Memory B cell (primary cell): ENCODE measurements around the gene SYCP2.
A peak's percentile ranks its signal among the peaks of the same experiment; 100 is the strongest.

Source experiments
- ATAC-seq: fragments of 150-1000 bp; cut with Tn5 transposase; 2 replicates; pipeline ENCODE4 v1.10.0; 2021; ENCODE audit warnings: low read depth, mild to moderate bottlenecking, moderate library complexity
- DNase-seq, 2 donors: peaks; one replicate each; pipeline ENCODE4 v3.0.0; 2022; ENCODE audit warnings: low spot score in 2 of 2
- H3K27ac Mint-ChIP-seq: one replicate; pipeline ENCODE4 v1.8.0; 2022; ENCODE audit warnings: mild to moderate bottlenecking, moderate library complexity, mixed read lengths
- H3K27me3 Mint-ChIP-seq: one replicate; pipeline ENCODE4 v1.8.0; 2022; ENCODE audit warnings: mixed read lengths
- H3K36me3 Mint-ChIP-seq: one replicate; pipeline ENCODE4 v1.8.0; 2022; ENCODE audit warnings: mild to moderate bottlenecking, mixed read lengths
- H3K4me1 Mint-ChIP-seq: one replicate; pipeline ENCODE4 v1.8.0; 2022; ENCODE audit warnings: mixed read lengths
- H3K4me3 Mint-ChIP-seq: one replicate; pipeline ENCODE4 v1.8.0; 2022; ENCODE audit warnings: mild to moderate bottlenecking, moderate library complexity, mixed read lengths
- H3K9me3 Mint-ChIP-seq: one replicate; pipeline ENCODE4 v1.8.0; 2022; ENCODE audit warnings: mixed read lengths

The SYCP2 gene

GRCh38 chr20:59937150-59937549 lies 3.7 kb upstream of the SYCP2 start:
- Mint-ChIP-seq H3K4me3 (no peak overlapping the region), H3K27ac (no peak overlapping the region), H3K36me3 (peaks cover 4% of the 10 kb centered on the region), H3K27me3 (no peaks in the 10 kb centered on the region), H3K9me3 (no peaks in the 10 kb centered on the region), H3K4me1 (peaks cover 20% of the 10 kb centered on the region)
- DNase-seq (no peak), ATAC-seq (no peak)

- ATAC-seq (no peak), DNase-seq (no peak)
- Mint-ChIP-seq H3K36me3 (peaks cover 4% of the 10 kb centered on the region), H3K27me3 (no peaks in the 10 kb centered on the region), H3K9me3 (no peaks in the 10 kb centered on the region), H3K4me1 (peaks cover 16% of the 10 kb centered on the region), H3K4me3 (no peak overlapping the region), H3K27ac (no peak overlapping the region)
Measured at GRCh38 chr20:59936409-59936808, 3.0 kb upstream of the SYCP2 start.

GRCh38 chr20:59935457-59936185 lies 2.2 kb upstream of the SYCP2 start:
- no peak overlapping the region for H3K4me3 Mint-ChIP-seq
- H3K27me3 Mint-ChIP-seq, result no peaks in the 10 kb centered on the region
- H3K27ac Mint-ChIP-seq, result no peak overlapping the region

GRCh38 chr20:59933849-59934585 lies 580 bp upstream of the SYCP2 start:
- Mint-ChIP-seq H3K9me3 (no peaks in the 10 kb centered on the region), H3K27me3 (no peaks in the 10 kb centered on the region), H3K36me3 (peaks cover 4% of the 10 kb centered on the region), H3K27ac (no peak overlapping the region), H3K4me1 (peaks cover 10% of the 10 kb centered on the region), H3K4me3 (peak overlapping the region; percentile 82)
- peak; percentile 77 to 81 for DNase-seq
- ATAC-seq, result peak; percentile 83

More at GRCh38 chr20:59935457-59936185, 2.2 kb upstream of the SYCP2 start:
- DNase-seq, result no peak
- Mint-ChIP-seq H3K9me3 (no peaks in the 10 kb centered on the region), H3K36me3 (peaks cover 4% of the 10 kb centered on the region), H3K4me1 (peaks cover 10% of the 10 kb centered on the region)
- no peak for ATAC-seq

- no peak for ATAC-seq
- Mint-ChIP-seq H3K9me3 (no peaks in the 10 kb centered on the region), H3K4me3 (peak overlapping the region; percentile 37), H3K4me1 (peaks cover 4% of the 10 kb centered on the region), H3K27ac (no peak overlapping the region), H3K27me3 (no peaks in the 10 kb centered on the region), H3K36me3 (peaks cover 2% of the 10 kb centered on the region)
- no peak for DNase-seq
Measured at GRCh38 chr20:59932616-59933295, 681 bp downstream of the SYCP2 start.

GRCh38 chr20:59931511-59932312 lies 1.7 kb downstream of the SYCP2 start:
- peaks cover 2% of the 10 kb centered on the region for H3K36me3 Mint-ChIP-seq
- H3K4me3 Mint-ChIP-seq, result peak overlapping the region; percentile 37
- H3K27me3 Mint-ChIP-seq, result no peaks in the 10 kb centered on the region
- H3K4me1 Mint-ChIP-seq, result peaks cover 2% of the 10 kb centered on the region
- DNase-seq (no peak), ATAC-seq (no peak)
- no peaks in the 10 kb centered on the region for H3K9me3 Mint-ChIP-seq
- no peak overlapping the region for H3K27ac Mint-ChIP-seq

GRCh38 chr20:59925899-59926298 lies 7.5 kb downstream of the SYCP2 start:
- no peaks in the 10 kb centered on the region for H3K36me3 Mint-ChIP-seq
- peaks cover 1% of the 10 kb centered on the region for H3K27me3 Mint-ChIP-seq
- DNase-seq, result no peak
- no peaks in the 10 kb centered on the region for H3K9me3 Mint-ChIP-seq
- no peak overlapping the region for H3K4me3 Mint-ChIP-seq
- H3K27ac Mint-ChIP-seq, result no peak overlapping the region
- no peaks in the 10 kb centered on the region for H3K4me1 Mint-ChIP-seq
- no peak for ATAC-seq

- ATAC-seq, result no peak
- H3K4me3 Mint-ChIP-seq, result no peak overlapping the region
- no peaks in the 10 kb centered on the region for H3K36me3 Mint-ChIP-seq
- no peak overlapping the region for H3K27ac Mint-ChIP-seq
- no peaks in the 10 kb centered on the region for H3K9me3 Mint-ChIP-seq
- H3K27me3 Mint-ChIP-seq, result peaks cover 1% of the 10 kb centered on the region
- no peak for DNase-seq
- H3K4me1 Mint-ChIP-seq, result no peaks in the 10 kb centered on the region
Measured at GRCh38 chr20:59925359-59925758, 8.1 kb downstream of the SYCP2 start.

- Mint-ChIP-seq H3K27me3 (peaks cover 1% of the 10 kb centered on the region), H3K36me3 (no peaks in the 10 kb centered on the region), H3K4me1 (no peaks in the 10 kb centered on the region), H3K4me3 (no peak overlapping the region), H3K9me3 (no peaks in the 10 kb centered on the region), H3K27ac (no peak overlapping the region)
- DNase-seq (no peak), ATAC-seq (no peak)
Measured at GRCh38 chr20:59923514-59923913, 9.9 kb downstream of the SYCP2 start.

- no peak overlapping the region for H3K27ac Mint-ChIP-seq
- H3K4me3 Mint-ChIP-seq, result no peak overlapping the region
- ATAC-seq (no peak), DNase-seq (no peak)
- peaks cover 1% of the 10 kb centered on the region for H3K27me3 Mint-ChIP-seq
- no peaks in the 10 kb centered on the region for H3K36me3 Mint-ChIP-seq
- H3K9me3 Mint-ChIP-seq, result no peaks in the 10 kb centered on the region
- H3K4me1 Mint-ChIP-seq, result no peaks in the 10 kb centered on the region
Measured at GRCh38 chr20:59920944-59921343, 12.5 kb downstream of the SYCP2 start.

GRCh38 chr20:59912609-59913008 lies 20.8 kb downstream of the SYCP2 start:
- no peak for DNase-seq
- Mint-ChIP-seq H3K36me3 (no peaks in the 10 kb centered on the region), H3K27me3 (no peaks in the 10 kb centered on the region), H3K4me1 (peaks cover 4% of the 10 kb centered on the region), H3K27ac (no peak overlapping the region), H3K9me3 (no peaks in the 10 kb centered on the region), H3K4me3 (no peak overlapping the region)
- ATAC-seq, result peak; percentile 70

GRCh38 chr20:59911041-59911440 lies 22.4 kb downstream of the SYCP2 start:
- no peak overlapping the region for H3K4me3 Mint-ChIP-seq
- DNase-seq (no peak), ATAC-seq (no peak)
- H3K36me3 Mint-ChIP-seq, result no peaks in the 10 kb centered on the region
- no peaks in the 10 kb centered on the region for H3K27me3 Mint-ChIP-seq
- H3K27ac Mint-ChIP-seq, result no peak overlapping the region
- H3K9me3 Mint-ChIP-seq, result no peaks in the 10 kb centered on the region
- H3K4me1 Mint-ChIP-seq, result peaks cover 4% of the 10 kb centered on the region

- H3K4me3 Mint-ChIP-seq, result no peak overlapping the region
- no peaks in the 10 kb centered on the region for H3K27me3 Mint-ChIP-seq
- no peaks in the 10 kb centered on the region for H3K9me3 Mint-ChIP-seq
- ATAC-seq (no peak), DNase-seq (no peak)
- peaks cover 4% of the 10 kb centered on the region for H3K4me1 Mint-ChIP-seq
- no peaks in the 10 kb centered on the region for H3K36me3 Mint-ChIP-seq
- H3K27ac Mint-ChIP-seq, result no peak overlapping the region
Measured at GRCh38 chr20:59908855-59909254, 24.6 kb downstream of the SYCP2 start.

- Mint-ChIP-seq H3K36me3 (no peaks in the 10 kb centered on the region), H3K4me3 (no peak overlapping the region), H3K27me3 (no peaks in the 10 kb centered on the region), H3K9me3 (no peaks in the 10 kb centered on the region), H3K27ac (no peak overlapping the region), H3K4me1 (no peaks in the 10 kb centered on the region)
- DNase-seq (no peak), ATAC-seq (no peak)
Measured at GRCh38 chr20:59903621-59904020, 29.8 kb downstream of the SYCP2 start.
